HEK293 (cell line): ENCODE results near the gene ABHD14A.

Experiments used
- CTCF ChIA-PET: fragments of 350-600 bp; formaldehyde crosslinking; extraction: SDS; loops from one replicate; lab custom pipeline; 2021; ENCODE audit warnings: antibody characterized with exemption; lab: Yijun Ruan, JAX
- POLR2A ChIA-PET: fragments of 300-600 bp; formaldehyde crosslinking; extraction: SDS; loops from one replicate; lab custom pipeline; 2020; ENCODE audit warnings: antibody characterized with exemption, inconsistent platforms; lab: Yijun Ruan, JAX
- H3K27ac ChIP-seq: fragments of 200-500 bp; sonication (Bioruptor generic); 2 replicates; pipeline ENCODE4 v1.5.1; 2014; ENCODE audit warnings: low read depth, low read length, control low read depth, inconsistent platforms; ENCODE audit errors: extremely low read depth
- H3K36me3 ChIP-seq, 2 experiments: fragments of 200-500 bp in 1 of 2; sonication (Bioruptor generic) in 1 of 2; 1 replicate in 1 of 2; 2 replicates in 1 of 2; pipeline ENCODE4 v1.5.1; 2014 to 2017; ENCODE audit warnings: inconsistent platforms in 2 of 2, low read length in 2 of 2; ENCODE audit not compliant: control insufficient read depth in 2 of 2, insufficient read depth in 1 of 2
- H3K4me1 ChIP-seq: fragments of 200-500 bp; sonication (Bioruptor generic); 2 replicates; pipeline ENCODE4 v1.5.1; 2014; ENCODE audit warnings: mild to moderate bottlenecking, low read length, inconsistent platforms; ENCODE audit not compliant: control insufficient read depth, insufficient read depth
- H3K4me3 ChIP-seq: 2 replicates; pipeline ENCODE4 v1.5.1; 2011; ENCODE audit warnings: low read depth, mild to moderate bottlenecking, control low read depth, low read length, moderate library complexity
- H3K9me3 ChIP-seq: fragments of 200-500 bp; sonication (Bioruptor generic); 2 replicates; pipeline ENCODE4 v1.5.1; 2014; ENCODE audit warnings: low read depth, low read length, inconsistent platforms; ENCODE audit not compliant: control insufficient read depth, insufficient read depth
- ATF2 ChIP-seq: fragments of 450-650 bp; formaldehyde crosslinking; IDR thresholded peaks from 2 replicates; pipeline ENCODE4 v1.5.1; 2016; ENCODE audit warnings: missing biosample characterization, missing genetic modification characterization, low read depth
- GLI2 ChIP-seq: fragments of 450-650 bp; formaldehyde crosslinking; IDR thresholded peaks from 2 replicates; pipeline ENCODE4; 2017; ENCODE audit warnings: missing biosample characterization, missing genetic modification characterization, low read depth, borderline replicate concordance
- GLIS1 ChIP-seq: fragments of 450-650 bp; formaldehyde crosslinking; IDR thresholded peaks from 2 replicates; pipeline ENCODE4 v1.5.1; 2016; ENCODE audit warnings: missing biosample characterization, missing genetic modification characterization
- KLF17 ChIP-seq: fragments of 450-650 bp; formaldehyde crosslinking; IDR thresholded peaks from 2 replicates; pipeline ENCODE4 v1.5.1; 2016; ENCODE audit warnings: missing biosample characterization, missing genetic modification characterization
- KLF8 ChIP-seq: fragments of 450-650 bp; formaldehyde crosslinking; IDR thresholded peaks from 2 replicates; pipeline ENCODE4 v1.5.1; 2016; ENCODE audit warnings: missing biosample characterization, missing genetic modification characterization
- PBX3 ChIP-seq: sonication (generic); formaldehyde crosslinking; IDR thresholded peaks from 2 replicates; pipeline ENCODE4 v1.8.1; 2022; ENCODE audit warnings: mild to moderate bottlenecking, moderate library complexity, missing genetic modification reagents
- PRDM10 ChIP-seq: fragments of 450-650 bp; formaldehyde crosslinking; IDR thresholded peaks from 2 replicates; pipeline ENCODE4 v1.5.1; 2016; ENCODE audit warnings: missing biosample characterization, missing genetic modification characterization
- PRDM4 ChIP-seq: fragments of 450-650 bp; formaldehyde crosslinking; IDR thresholded peaks from 2 replicates; pipeline ENCODE4 v1.5.1; 2017; ENCODE audit warnings: missing biosample characterization, missing genetic modification characterization
- REPIN1 ChIP-seq: fragments of 450-650 bp; formaldehyde crosslinking; IDR thresholded peaks from 2 replicates; pipeline ENCODE4 v1.5.1; 2017; ENCODE audit warnings: missing biosample characterization, missing genetic modification characterization, low read depth
- ZBTB1 ChIP-seq: fragments of 450-650 bp; formaldehyde crosslinking; IDR thresholded peaks from 2 replicates; pipeline ENCODE4 v1.5.1; 2016; ENCODE audit warnings: missing biosample characterization, missing genetic modification characterization
- ZBTB8A ChIP-seq: fragments of 450-650 bp; formaldehyde crosslinking; IDR thresholded peaks from 2 replicates; pipeline ENCODE4 v1.5.1; 2016; ENCODE audit warnings: missing biosample characterization, missing genetic modification characterization
- ZNF174 ChIP-seq: fragments of 450-650 bp; formaldehyde crosslinking; IDR thresholded peaks from 2 replicates; pipeline ENCODE4 v1.5.0; 2017; ENCODE audit warnings: missing biosample characterization, mild to moderate bottlenecking, missing genetic modification characterization
- ZNF175 ChIP-seq: fragments of 450-650 bp; formaldehyde crosslinking; IDR thresholded peaks from 2 replicates; pipeline ENCODE4 v1.5.1; 2016; ENCODE audit warnings: missing biosample characterization, missing genetic modification characterization
- ZNF19 ChIP-seq: fragments of 450-650 bp; formaldehyde crosslinking; IDR thresholded peaks from 2 replicates; pipeline ENCODE4; 2016; ENCODE audit warnings: missing biosample characterization, missing genetic modification characterization, low read depth
- ZNF223 ChIP-seq: fragments of 450-650 bp; formaldehyde crosslinking; IDR thresholded peaks from 2 replicates; pipeline ENCODE4 v1.5.1; 2016; ENCODE audit warnings: missing biosample characterization, missing genetic modification characterization
- ZNF404 ChIP-seq: fragments of 450-650 bp; formaldehyde crosslinking; IDR thresholded peaks from 2 replicates; pipeline ENCODE4 v1.5.1; 2017; ENCODE audit warnings: missing biosample characterization, missing genetic modification characterization
- ZNF645 ChIP-seq: fragments of 450-650 bp; formaldehyde crosslinking; IDR thresholded peaks from 2 replicates; pipeline ENCODE4; 2016; ENCODE audit warnings: missing biosample characterization, missing genetic modification characterization
- ZNF830 ChIP-seq: fragments of 450-650 bp; IDR thresholded peaks from 2 replicates; pipeline ENCODE4 v1.5.0; 2018; ENCODE audit warnings: missing biosample characterization, missing genetic modification characterization, low read depth, mild to moderate bottlenecking, moderate library complexity
- ZSCAN16 ChIP-seq: fragments of 450-650 bp; formaldehyde crosslinking; IDR thresholded peaks from 2 replicates; pipeline ENCODE4 v1.5.1; 2016; ENCODE audit warnings: missing biosample characterization, missing genetic modification characterization
- ZSCAN23 ChIP-seq: fragments of 450-650 bp; formaldehyde crosslinking; IDR thresholded peaks from 2 replicates; pipeline ENCODE4 v1.5.1; 2016; ENCODE audit warnings: missing biosample characterization, missing genetic modification characterization

The ABHD14A gene

GRCh38 chr3:51949121-51949520 lies 25.7 kb upstream of the ABHD14A start:
- ChIA-PET POLR2A (interaction anchor here (1.3 kb wide), 1 partner anchor 47 kb away, joined by 3 read pairs; the partner anchor contains the start of gene RPL29), CTCF (interaction anchor here (0.6 kb wide), 1 partner anchor 35 kb away, joined by 4 read pairs; no protein-coding TSS in a partner anchor)
- no peak overlapping the region for H3K4me3 ChIP-seq
- peaks cover 0 to 15% of the 10 kb centered on the region in 2 experiments; a peak in 1 of 3 replicates for H3K36me3 ChIP-seq
- no peaks in the 10 kb centered on the region for H3K4me1 ChIP-seq
- no peaks in the 10 kb centered on the region for H3K9me3 ChIP-seq
- no peak overlapping the region for H3K27ac ChIP-seq
- TF ChIP-seq ZBTB8A (no peak), GLI2 (tag by site-specific recombination) (no peak), KLF17 (tag by site-specific recombination) (no peak), GLIS1 (tag by site-specific recombination) (no peak), PRDM10 (tag by site-specific recombination) (no peak), PBX3 (no peak), ATF2 (tag by site-specific recombination) (no peak), ZNF404 (tag by site-specific recombination) (no peak), ZBTB1 (tag by site-specific recombination) (no peak), ZNF19 (no peak)

GRCh38 chr3:51950899-51951298 lies 24.0 kb upstream of the ABHD14A start:
- peaks cover 0 to 6% of the 10 kb centered on the region in 2 experiments; a peak in 1 of 3 replicates for H3K36me3 ChIP-seq
- ChIA-PET CTCF (interaction anchor here (2.6 kb wide), 1 partner anchor 9 kb away, joined by 10 read pairs; the partner anchor contains the start of genes PARP3 and RRP9), POLR2A (no interaction called here)
- H3K4me3 ChIP-seq = no peak overlapping the region
- no peak overlapping the region for H3K27ac ChIP-seq
- H3K4me1 ChIP-seq = no peaks in the 10 kb centered on the region
- TF ChIP-seq ZSCAN23 (tag by site-specific recombination) (no peak), ZSCAN16 (tag by site-specific recombination) (no peak), ZNF830 (tag by site-specific recombination) (no peak), ZNF223 (tag by site-specific recombination) (no peak), PRDM4 (tag by site-specific recombination) (no peak), REPIN1 (tag by site-specific recombination) (no peak), ZNF645 (tag by site-specific recombination) (no peak), ZNF174 (tag by site-specific recombination) (no peak), ZNF175 (tag by site-specific recombination) (no peak), KLF8 (tag by site-specific recombination) (no peak)
- H3K9me3 ChIP-seq = no peaks in the 10 kb centered on the region
